GM18526 (cell line): ENCODE data around the gene RRP8.

Experiments
- POLR2A ChIP-seq: IDR thresholded peaks from 3 replicates; pipeline ENCODE4 v1.6.1; 2011; ENCODE audit not compliant: insufficient read length; ENCODE audit errors: extremely low read depth

Gene RRP8

DNA sequence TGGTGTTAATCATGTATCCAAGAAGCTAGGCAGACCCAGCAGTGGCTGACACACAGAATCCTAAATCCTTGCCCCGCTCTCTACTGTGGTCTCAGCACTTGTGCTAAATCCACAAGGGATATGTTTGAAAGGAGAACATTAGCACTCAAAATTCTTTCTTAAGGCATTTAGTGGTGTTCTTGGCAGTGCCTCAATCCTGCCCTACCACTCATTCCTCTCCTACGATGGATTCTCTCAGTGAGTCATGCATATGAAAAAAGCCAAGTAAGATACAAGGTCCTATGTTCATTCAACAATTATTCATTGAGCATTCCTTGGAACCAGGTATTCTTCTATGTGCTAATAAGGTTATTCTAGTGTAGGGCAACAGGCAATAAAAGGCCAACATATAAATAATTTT lies 31.2 kb downstream of the RRP8 start:
- TF ChIP-seq POLR2A, result no peak

DNA sequence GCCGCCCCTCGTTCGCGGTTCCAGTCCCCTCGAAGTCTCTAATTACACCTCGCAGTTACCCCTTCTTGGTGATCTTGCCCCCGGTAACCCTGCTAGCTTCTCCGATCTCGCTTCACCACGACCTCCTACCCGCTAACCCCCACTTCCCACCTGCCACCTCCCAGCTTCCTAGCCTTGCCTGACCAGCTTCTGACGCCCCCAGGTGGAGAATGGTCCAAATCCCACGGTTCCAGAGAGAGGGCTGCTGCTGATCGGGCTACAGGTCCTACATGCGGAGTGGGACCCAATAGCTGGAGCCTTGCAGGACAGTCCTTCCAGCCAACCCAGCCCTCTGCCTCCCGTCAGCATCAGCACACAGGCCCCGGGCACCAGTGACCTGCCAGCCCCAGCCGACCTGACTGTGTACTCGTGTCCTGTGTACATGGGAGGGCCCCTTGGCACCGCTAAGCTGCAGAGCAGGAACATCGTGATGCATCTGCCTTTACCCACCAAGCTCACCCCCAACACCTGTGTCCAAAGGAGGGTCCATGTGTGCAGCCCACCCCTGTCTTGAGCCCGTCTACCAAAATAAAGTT lies 31.9 kb downstream of the RRP8 start:
- no peak for TF ChIP-seq POLR2A

GRCh38 chr11:6570691-6571427 lies 32.6 kb downstream of the RRP8 start:
- no peak for TF ChIP-seq POLR2A

- TF ChIP-seq POLR2A, result no peak
These were observed 33.7 kb downstream of the RRP8 start for GRCh38 chr11:6569706-6570105.

GRCh38 chr11:6568191-6568918 lies 35.1 kb downstream of the RRP8 start:
- no peak for TF ChIP-seq POLR2A

DNA sequence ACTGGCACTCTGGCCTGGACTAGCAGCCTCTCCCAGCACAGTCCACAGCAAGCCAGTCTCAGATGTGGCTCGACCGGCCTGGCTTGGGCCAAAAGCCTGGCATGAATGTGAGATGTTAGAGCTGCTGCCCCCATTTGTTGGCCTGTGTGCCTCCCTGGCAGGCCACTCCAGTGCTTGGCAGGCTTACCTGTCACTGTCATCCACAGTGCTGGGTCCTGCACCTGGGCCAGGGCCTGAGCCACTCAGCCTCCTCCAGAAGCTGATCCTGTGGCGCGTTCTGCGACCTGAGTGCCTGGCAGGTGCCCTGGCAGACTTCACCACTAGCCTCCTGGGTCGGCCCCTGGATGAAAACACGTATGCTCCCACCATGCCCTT lies 36.1 kb downstream of the RRP8 start:
- TF ChIP-seq POLR2A, result no peak

DNA sequence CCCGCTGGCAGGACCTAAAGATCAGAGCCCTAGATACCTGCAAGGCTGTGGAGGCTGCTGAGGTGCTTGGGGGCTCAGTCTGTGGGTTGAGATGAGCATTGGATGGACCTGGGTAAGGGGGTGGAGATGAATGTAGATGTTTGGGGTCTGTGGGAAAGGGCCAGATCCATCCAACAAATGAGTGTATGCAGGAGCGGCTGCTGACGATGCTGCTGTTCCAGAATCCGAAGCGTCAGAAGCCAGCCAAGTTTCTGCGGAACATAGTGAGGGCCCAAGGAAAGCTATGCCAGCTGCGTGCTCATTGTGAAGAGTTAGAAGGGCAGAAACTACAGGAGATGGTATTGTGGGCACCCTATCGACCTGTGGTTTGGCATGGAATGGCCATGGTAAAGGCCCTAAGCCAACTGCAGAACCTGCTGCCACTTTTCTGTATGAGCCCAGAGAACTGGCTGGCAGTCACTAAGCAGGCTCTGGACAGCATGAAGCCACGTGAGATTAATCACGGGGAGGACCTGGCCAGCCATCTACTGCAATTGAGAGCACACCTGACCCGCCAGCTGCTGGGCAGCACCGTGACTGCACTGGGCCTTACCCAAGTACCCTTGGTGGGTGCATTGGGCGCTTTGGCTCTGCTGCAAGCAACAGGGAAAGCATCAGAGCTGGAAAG lies 36.6 kb downstream of the RRP8 start:
- TF ChIP-seq POLR2A, result no peak

DNA sequence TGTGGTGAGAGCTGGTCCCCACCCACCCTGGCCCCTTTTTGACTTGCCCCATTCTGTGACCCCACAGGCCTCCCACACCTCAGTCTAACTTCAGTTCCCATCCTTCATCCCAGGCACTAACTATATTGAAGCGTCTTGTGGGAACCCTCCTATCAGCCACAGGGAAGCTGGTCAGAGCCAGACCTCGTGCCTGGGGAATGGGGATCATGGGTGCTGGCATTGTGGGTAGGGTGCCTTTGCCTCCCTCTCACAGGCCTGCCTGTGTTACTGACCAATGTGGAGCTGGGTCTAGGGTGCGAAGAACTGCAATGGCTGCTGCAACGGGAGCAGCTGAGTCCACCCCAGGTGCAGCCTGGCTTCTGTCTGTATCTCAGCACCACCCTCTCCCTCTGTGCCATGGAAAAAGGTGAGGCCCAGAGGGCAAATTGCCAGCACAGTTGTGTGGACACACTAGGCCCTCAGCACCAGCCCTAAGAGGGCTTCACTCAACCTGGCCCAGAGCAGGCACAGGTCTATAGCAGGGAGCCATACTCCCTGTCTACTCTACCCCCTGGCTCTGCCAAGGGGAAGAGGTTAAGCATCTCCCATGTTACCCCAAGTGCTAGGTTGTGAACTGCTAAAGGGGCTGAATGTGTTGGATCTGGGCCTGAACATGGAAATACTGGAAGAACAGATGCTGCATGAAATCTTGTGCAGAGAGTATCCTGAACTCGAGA lies 37.3 kb downstream of the RRP8 start:
- TF ChIP-seq POLR2A, result no peak

GRCh38 chr11:6565325-6565724 lies 38.1 kb downstream of the RRP8 start:
- no peak for TF ChIP-seq POLR2A

GRCh38 chr11:6563667-6564066 lies 39.7 kb downstream of the RRP8 start:
- no peak for TF ChIP-seq POLR2A

GRCh38 chr11:6563121-6563619 lies 40.2 kb downstream of the RRP8 start:
- no peak for TF ChIP-seq POLR2A

DNA sequence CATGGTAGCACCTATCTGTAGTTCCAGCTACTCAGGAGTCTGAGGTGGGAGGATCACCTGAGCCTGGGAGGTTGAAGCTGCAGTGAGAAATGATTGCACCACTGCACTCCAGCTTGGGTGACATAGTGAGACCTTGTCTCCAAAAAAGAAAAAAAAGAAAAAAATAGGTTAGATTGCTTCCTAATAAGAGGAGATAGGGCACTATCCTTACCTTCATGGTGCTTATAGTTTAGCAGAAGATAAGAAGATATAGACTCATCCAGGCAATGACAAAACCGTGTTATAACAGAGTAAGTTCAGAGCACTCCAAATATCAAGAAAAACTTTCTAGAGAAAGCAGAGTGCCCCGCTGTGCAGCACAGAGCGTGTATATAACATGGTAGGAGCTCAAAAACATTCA lies 42.1 kb downstream of the RRP8 start:
- no peak for TF ChIP-seq POLR2A

- no peak for TF ChIP-seq POLR2A
These were observed 44.0 kb downstream of the RRP8 start for GRCh38 chr11:6559369-6559768.

DNA sequence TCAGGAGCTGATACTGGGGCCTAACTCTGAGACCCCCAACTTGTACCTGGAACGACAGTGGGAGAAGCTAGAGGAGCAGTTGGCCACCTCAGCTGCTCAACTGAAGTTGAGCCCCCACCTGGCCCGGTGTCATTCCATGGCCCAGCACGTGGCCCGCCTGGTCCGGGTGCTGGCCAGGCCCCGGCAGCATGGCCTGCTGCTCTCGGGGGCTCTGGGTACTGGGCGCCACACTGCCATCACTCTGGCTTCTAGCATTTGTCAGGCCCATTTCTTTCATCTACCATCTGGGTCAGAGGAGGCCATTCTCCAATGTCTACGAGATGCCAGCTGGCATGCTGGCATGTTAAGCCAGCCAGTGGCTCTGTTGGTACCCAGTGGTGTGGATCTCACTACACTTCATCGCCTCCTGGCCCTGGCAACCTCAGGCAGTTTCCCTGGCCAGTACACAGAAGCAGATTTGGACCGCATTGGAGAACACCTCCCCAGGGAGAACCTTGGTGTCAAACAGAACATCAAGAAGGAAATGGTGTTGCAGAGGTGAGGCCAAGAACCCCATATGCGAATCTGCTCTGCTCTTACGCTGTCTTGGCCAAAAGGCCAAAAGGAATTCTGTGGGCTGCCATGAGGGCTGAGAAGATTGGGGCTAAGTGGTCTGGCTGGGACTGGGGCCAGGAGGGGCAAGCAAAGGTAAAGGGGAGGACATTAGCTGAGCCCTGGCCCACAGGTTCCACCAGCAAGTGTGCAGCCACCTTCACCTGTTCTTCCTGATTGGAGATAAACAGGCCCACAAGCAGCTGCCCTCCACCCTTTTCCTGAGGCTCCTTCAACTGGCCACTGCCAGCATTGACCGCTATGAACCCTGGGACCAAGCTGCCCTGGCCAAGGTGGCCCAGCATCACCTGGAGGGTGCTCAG lies 45.4 kb downstream of the RRP8 start:
- TF ChIP-seq POLR2A, result no peak
